GM12878 (cell line): ENCODE data around the gene AKT3. TPM values are rescaled to one million over a fixed set of nuclear protein-coding genes. Genes with fewer than 3 reads are reported as not detected.

Experiments used
- ATAC-seq: fragments of 200-7000 bp; cut with Tn5 transposase; 3 replicates; pipeline ENCODE4 v1.9.1; 2020; ENCODE audit warnings: mild to moderate bottlenecking, moderate library complexity
- BruUV-seq: library from RNA; stranded (reverse); fragments of 400-500 nt; replicated peaks from 2 replicates; lab custom pipeline; 2021; lab: Mats Ljungman, UMichigan
- CTCF ChIA-PET: fragments of 300-600 bp; sonication (Branson Sonifier 250); formaldehyde crosslinking; extraction: SDS; loops from one replicate; lab custom pipeline; 2021; ENCODE audit warnings: inconsistent platforms; lab: Yijun Ruan, JAX
- POLR2A ChIA-PET: fragments of 350-600 bp; formaldehyde crosslinking; extraction: SDS; loops from one replicate; lab custom pipeline; 2021; ENCODE audit warnings: inconsistent platforms; lab: Charles Lee
- RAD21 ChIA-PET: fragments of 300-600 bp; sonication (Branson Sonifier 250); formaldehyde crosslinking; loops from one replicate; lab custom pipeline; 2023; ENCODE audit warnings: antibody characterized with exemption; ENCODE audit not compliant: unreplicated experiment; lab: Charles Lee
- SMC1A ChIA-PET: fragments of 300-600 bp; sonication (Branson Sonifier 250); formaldehyde crosslinking; loops from one replicate; lab custom pipeline; 2023; ENCODE audit not compliant: unreplicated experiment, uncharacterized antibody; lab: Charles Lee
- DNase-seq: peaks from one replicate; pipeline ENCODE4 v3.0.0-alpha.2; 2011; ENCODE audit warnings: low read depth, low spot score
- FAIRE-seq: peaks from 3 replicates; lab custom pipeline; 2011; peaks lifted over from hg19 to GRCh38; lab: Jason Lieb, UNC
- H2AFZ ChIP-seq: 2 replicates; pipeline ENCODE4 v1.6.0; 2011; ENCODE audit warnings: low read depth, low read length, control low read depth; ENCODE audit not compliant: control insufficient read depth
- H3K27ac ChIP-seq: 2 replicates; pipeline ENCODE4 v1.5.1; 2011; ENCODE audit warnings: control low read depth; ENCODE audit not compliant: control insufficient read depth, insufficient read depth
- H3K27me3 ChIP-seq, 2 experiments: replicated peaks in 1 of 2; 2 replicates each; pipeline versions ENCODE4 v1.6.0 to v1.6.1; 2011; ENCODE audit warnings: low read length in 1 of 2; ENCODE audit not compliant: control insufficient read depth in 2 of 2, insufficient read depth in 2 of 2
- H3K36me3 ChIP-seq, 2 experiments: 2 replicates each; pipeline ENCODE4 v1.5.1; 2011; ENCODE audit warnings: low read length in 1 of 2; ENCODE audit not compliant: control insufficient read depth in 2 of 2, insufficient read depth in 2 of 2
- H3K4me1 ChIP-seq: 2 replicates; pipeline ENCODE4 v1.6.1; 2011; ENCODE audit warnings: mild to moderate bottlenecking, low read length, moderate library complexity, mixed read lengths; ENCODE audit not compliant: control insufficient read depth, insufficient read depth
- H3K4me2 ChIP-seq: 2 replicates; pipeline ENCODE4 v1.6.0; 2011; ENCODE audit warnings: control low read depth; ENCODE audit not compliant: control insufficient read depth, insufficient read depth
- H3K4me3 ChIP-seq: fragments of 200-600 bp; sonication (generic); 2 replicates; pipeline ENCODE4 v1.5.1; 2016
- H3K79me2 ChIP-seq: 2 replicates; pipeline ENCODE4 v1.6.0; 2011; ENCODE audit warnings: low read length; ENCODE audit not compliant: control insufficient read depth, insufficient read depth
- H3K9ac ChIP-seq: 2 replicates; pipeline ENCODE4 v1.8.0; 2011; ENCODE audit warnings: low read length, control low read depth, mixed read lengths; ENCODE audit not compliant: control insufficient read depth, insufficient read depth
- H3K9me3 ChIP-seq: replicated peaks from 3 replicates; pipeline ENCODE4 v1.5.1; 2011; ENCODE audit warnings: mild to moderate bottlenecking, low read length; ENCODE audit not compliant: control insufficient read depth, insufficient read depth
- H4K20me1 ChIP-seq: 2 replicates; pipeline ENCODE4 v1.6.0; 2011; ENCODE audit not compliant: control insufficient read depth, insufficient read depth
- ATF2 ChIP-seq: IDR thresholded peaks from 2 replicates; pipeline ENCODE4 v1.6.1; 2012; ENCODE audit warnings: low read length, inconsistent platforms
- CBX3 ChIP-seq: fragments of 200-600 bp; sonication (generic); IDR thresholded peaks from 2 replicates; pipeline ENCODE4 v1.6.1; 2016; ENCODE audit warnings: low read depth, borderline replicate concordance
- CREB1 ChIP-seq: IDR thresholded peaks from 2 replicates; pipeline ENCODE4 v1.6.1; 2012; ENCODE audit warnings: low read depth, mild to moderate bottlenecking, inconsistent platforms
- E2F8 ChIP-seq: fragments of 450-650 bp; IDR thresholded peaks from 2 replicates; pipeline ENCODE4 v1.6.1; 2018; ENCODE audit warnings: mild to moderate bottlenecking, low read depth, moderate library complexity; ENCODE audit not compliant: partially characterized antibody
- ESRRA ChIP-seq: IDR thresholded peaks from 2 replicates; pipeline ENCODE4 v1.6.1; 2012; ENCODE audit warnings: mild to moderate bottlenecking, low read length, improper control_type of control experiment
- ETV6 ChIP-seq, 2 experiments: fragments of 450-650 bp in 1 of 2; IDR thresholded peaks in 1 of 2; conservative IDR thresholded peaks in 1 of 2; 2 replicates each; pipeline ENCODE4 v1.6.1; 2014; ENCODE audit warnings: antibody characterized with exemption in 1 of 2, borderline replicate concordance in 1 of 2, low read depth in 1 of 2, mild to moderate bottlenecking in 1 of 2, moderate library complexity in 1 of 2
- MYB ChIP-seq: fragments of 150-350 bp; IDR thresholded peaks from 2 replicates; pipeline ENCODE4 v1.6.1; 2014; ENCODE audit warnings: mild to moderate bottlenecking, low read depth, low read length, borderline replicate concordance
- STAT1 ChIP-seq: fragments of 450-650 bp; conservative IDR thresholded peaks from 2 replicates; pipeline ENCODE4 v1.6.1; 2014; ENCODE audit warnings: antibody characterized with exemption, mild to moderate bottlenecking
- TBL1XR1 ChIP-seq: IDR thresholded peaks from 2 replicates; pipeline ENCODE4 v1.6.1; 2012; ENCODE audit warnings: low read depth, low read length, improper control_type of control experiment
- USF2 ChIP-seq: IDR thresholded peaks from 2 replicates; pipeline ENCODE4 v1.6.1; 2011; ENCODE audit warnings: low read depth, low read length, improper control_type of control experiment, borderline replicate concordance
- WRNIP1 ChIP-seq: IDR thresholded peaks from 2 replicates; pipeline ENCODE4 v1.6.1; 2011; ENCODE audit warnings: low read depth, low read length, improper control_type of control experiment, borderline replicate concordance
- WGBS: methylation state at CpG from one replicate; pipeline ENCODE4 v1.1.6; 2016; ENCODE audit warnings: low lambda C conversion rate; ENCODE audit not compliant: insufficient replicate concordance, insufficient coverage; ENCODE audit errors: missing lambda C conversion rate; 5-methylcytosine and 5-hydroxymethylcytosine counted together
- in situ Hi-C: fragments of 300-500 bp; cut with MboI; formaldehyde crosslinking; loops from 9 replicates; pipeline ENCODE4 v1.14.3; 2018; ENCODE audit warnings: mixed read lengths
- intact Hi-C: fragments of 100-400 bp; cut with micrococcal nuclease; formaldehyde crosslinking; loops from one replicate; pipeline ENCODE4 v1.14.2; 2022; ENCODE audit not compliant: unreplicated experiment
- polyA plus RNA-seq, 11 experiments: library from polyadenylated mRNA; depleted of rRNA in 4 of 11; unstranded in 6 of 11; stranded (reverse) in 5 of 11; fragments of >200 nt; fragmentation: Nextera tagmentation in 4 of 11; fragmentation: Illumina TruSeq in 1 of 11; extraction: Ambion mirVana in 4 of 11; extraction: Trizol in 1 of 11; gene quantifications; 1 replicate in 1 of 11; 2 replicates in 10 of 11; pipeline versions ENCODE4 v1.2.1 to v1.2.3, GENCODE V29; 2011 to 2016; ENCODE audit warnings: inconsistent platforms in 2 of 11, missing spikeins in 2 of 11, low read depth in 1 of 11
- total RNA-seq, 4 experiments: library from RNA; depleted of rRNA in 3 of 4; stranded (reverse); fragments of >200 nt in 3 of 4; fragmentation: Illumina TruSeq in 1 of 4; extraction: Trizol in 1 of 4; gene quantifications; 2 replicates each; pipeline versions ENCODE4 v1.2.1 to v1.2.3, GENCODE V29; 2013 to 2021

The AKT3 gene
- total and polyA plus RNA-seq, 10 of the 15 experiments (the other 5 are each of a cell fraction or from before 2014, with no cell fraction given): 0.03 to 0.56 (median 0.19) TPM

- no peak for FAIRE-seq
- in situ Hi-C loops (no loop called here), intact Hi-C loops (no loop called here)
- H3K27ac ChIP-seq: no peak overlapping the region
- H3K9me3 ChIP-seq: no peaks in the 10 kb centered on the region; the same call in 2 of the 3 replicates
- TF ChIP-seq TBL1XR1 (no peak), ETV6 (conservative IDR thresholded peaks at IDR 0.05 in 1 of 2, IDR thresholded peaks at IDR 0.05 in 1 of 2; ENCODE audit: borderline replicate concordance in 1 of 2, low read depth in 1 of 2) (no peak), ATF2 (no peak), CREB1 (no peak), USF2 (no peak), CBX3 (no peak), ESRRA (no peak), MYB (no peak), E2F8 (no peak), STAT1 (no peak), WRNIP1 (no peak)
- no peak overlapping the region for H2AFZ ChIP-seq
- H3K4me1 ChIP-seq: no peaks in the 10 kb centered on the region
- H3K4me2 ChIP-seq: no peak overlapping the region
- SMC1A ChIA-PET: no interaction called here
- DNase-seq: no peak
- H3K27me3 ChIP-seq: no peaks in the 10 kb centered on the region; a peak in 1 of 4 replicates
- H3K36me3 ChIP-seq: no peaks in the 10 kb centered on the region
- no peak for ATAC-seq
- 29% methylated on average over 2 of the region's 2 CpGs for WGBS
- H4K20me1 ChIP-seq: no peaks in the 10 kb centered on the region
- no peak overlapping the region for H3K4me3 ChIP-seq
- RAD21 ChIA-PET: no interaction called here
- no peak overlapping the region for H3K9ac ChIP-seq
- CTCF ChIA-PET: no interaction called here
- H3K79me2 ChIP-seq: no peaks in the 10 kb centered on the region
- POLR2A ChIA-PET: no interaction called here
- BruUV-seq: no TSS peak
Observed at GRCh38 chr1:243898278-243898677, 48.2 kb upstream of the AKT3 start.
